Measurements from ENCODE around the gene LSM4. TPM values are rescaled to one million over a fixed set of nuclear protein-coding genes. Genes with fewer than 3 reads are reported as not detected.

Gene LSM4
- total and polyA plus RNA-seq, 2 of the 13 experiments (the other 11 are each of a cell fraction or from before 2014, with no cell fraction given): 65.8 to 166 TPM

- DNase-seq (ENCODE audit: low spot score) (peak; percentile 93), ATAC-seq (peak; percentile 48), FAIRE-seq (peak; percentile 49)
- Histone ChIP-seq H2AFZ (ENCODE audit: low read length) (no peak overlapping the region), H3K36me3 (replicated peaks in 1 of 2; ENCODE audit: control insufficient read depth in 1 of 2, insufficient read depth in 2 of 2, low read length in 2 of 2) (peaks cover 2 to 10% of the 10 kb centered on the region in 2 experiments; a peak in 4 of 5 replicates), H3K79me2 (ENCODE audit: insufficient read depth, low read length) (peaks cover 26% of the 10 kb centered on the region), H3K4me1 (ENCODE audit: insufficient read depth, low read length) (peaks cover 65% of the 10 kb centered on the region), H4K20me1 (ENCODE audit: insufficient read depth, low read length) (peaks cover 34% of the 10 kb centered on the region), H3K9me3 (ENCODE audit: low read length) (no peaks in the 10 kb centered on the region), H3K27me3 (ENCODE audit: control insufficient read depth in 1 of 2, insufficient read depth in 2 of 2, low read length in 2 of 2) (no peaks in the 10 kb centered on the region; a peak in 1 of 5 replicates), H3K4me2 (ENCODE audit: low read depth, low read length) (peak overlapping the region; percentile 91), H3K4me3 (replicated peaks in 1 of 3; ENCODE audit: insufficient read depth in 1 of 3, low read depth in 2 of 3, low read length in 3 of 3) (peak overlapping the region; percentile 74 to 100 (median 84)), H3K9ac (ENCODE audit: insufficient read depth, low read depth, low read length) (peak overlapping the region; percentile 100), H3K27ac (ENCODE audit: extremely low read length, insufficient read depth, low read length) (peak overlapping the region; percentile 94)
- intact Hi-C loops (cut with micrococcal nuclease; ENCODE audit: unreplicated experiment): loop anchor here (1.0 to 10.0 kb wide), 3 partner anchors 44 to 245 kb away; partner anchors contain the start of genes ELL and LSM4
- ChIA-PET POLR2A (interaction anchor here (0.7 to 7.1 kb wide), 23 partner anchors 12 to 140 kb away, joined by 3 to 278 read pairs (median 7); partner anchors contain the start of genes GDF15, LSM4, PDE4C and PGPEP1), CTCF (ENCODE audit: low intra/inter-chr PET ratio, low total read pairs) (interaction anchor here (0.7 to 3.6 kb wide), 5 partner anchors 25 to 131 kb away, joined by 3 to 50 read pairs (median 3); partner anchors contain the start of genes GDF15 and LSM4)
- in situ Hi-C loops (cut with HindIII; ENCODE audit: extremely low pct_ligation_motif_present, low pct_unique_long_range_greater_than_20kb): loop anchor here (5.0 to 10.0 kb wide), 2 partner anchors 43 to 135 kb away; partner anchors contain the start of genes LSM4 and SSBP4
- WGBS (ENCODE audit: low lambda C conversion rate): 1% methylated on average over 44 of the region's 55 CpGs
- BruUV-seq (replicated peaks): TSS peak; percentile 63
- TF ChIP-seq NFATC3 (CRISPR knock-in tag; IDR thresholded peaks at IDR 0.05) (no peak), ZNF567 (CRISPR knock-in tag; IDR thresholded peaks at IDR 0.05; ENCODE audit: borderline replicate concordance) (no peak), ZBTB42 (CRISPR knock-in tag; IDR thresholded peaks at IDR 0.05) (no peak; the same call in 1 of the 2 replicates), USF2 (IDR thresholded peaks at IDR 0.05; ENCODE audit: low read depth, low read length) (no peak), USF2 (CRISPR knock-in tag; IDR thresholded peaks at IDR 0.05; ENCODE audit: borderline replicate concordance) (no peak), ZXDC (CRISPR knock-in tag; IDR thresholded peaks at IDR 0.05) (no peak), MTA3 (CRISPR knock-in tag; IDR thresholded peaks at IDR 0.05) (no peak)
- TF ChIP-seq, protein P1, sequence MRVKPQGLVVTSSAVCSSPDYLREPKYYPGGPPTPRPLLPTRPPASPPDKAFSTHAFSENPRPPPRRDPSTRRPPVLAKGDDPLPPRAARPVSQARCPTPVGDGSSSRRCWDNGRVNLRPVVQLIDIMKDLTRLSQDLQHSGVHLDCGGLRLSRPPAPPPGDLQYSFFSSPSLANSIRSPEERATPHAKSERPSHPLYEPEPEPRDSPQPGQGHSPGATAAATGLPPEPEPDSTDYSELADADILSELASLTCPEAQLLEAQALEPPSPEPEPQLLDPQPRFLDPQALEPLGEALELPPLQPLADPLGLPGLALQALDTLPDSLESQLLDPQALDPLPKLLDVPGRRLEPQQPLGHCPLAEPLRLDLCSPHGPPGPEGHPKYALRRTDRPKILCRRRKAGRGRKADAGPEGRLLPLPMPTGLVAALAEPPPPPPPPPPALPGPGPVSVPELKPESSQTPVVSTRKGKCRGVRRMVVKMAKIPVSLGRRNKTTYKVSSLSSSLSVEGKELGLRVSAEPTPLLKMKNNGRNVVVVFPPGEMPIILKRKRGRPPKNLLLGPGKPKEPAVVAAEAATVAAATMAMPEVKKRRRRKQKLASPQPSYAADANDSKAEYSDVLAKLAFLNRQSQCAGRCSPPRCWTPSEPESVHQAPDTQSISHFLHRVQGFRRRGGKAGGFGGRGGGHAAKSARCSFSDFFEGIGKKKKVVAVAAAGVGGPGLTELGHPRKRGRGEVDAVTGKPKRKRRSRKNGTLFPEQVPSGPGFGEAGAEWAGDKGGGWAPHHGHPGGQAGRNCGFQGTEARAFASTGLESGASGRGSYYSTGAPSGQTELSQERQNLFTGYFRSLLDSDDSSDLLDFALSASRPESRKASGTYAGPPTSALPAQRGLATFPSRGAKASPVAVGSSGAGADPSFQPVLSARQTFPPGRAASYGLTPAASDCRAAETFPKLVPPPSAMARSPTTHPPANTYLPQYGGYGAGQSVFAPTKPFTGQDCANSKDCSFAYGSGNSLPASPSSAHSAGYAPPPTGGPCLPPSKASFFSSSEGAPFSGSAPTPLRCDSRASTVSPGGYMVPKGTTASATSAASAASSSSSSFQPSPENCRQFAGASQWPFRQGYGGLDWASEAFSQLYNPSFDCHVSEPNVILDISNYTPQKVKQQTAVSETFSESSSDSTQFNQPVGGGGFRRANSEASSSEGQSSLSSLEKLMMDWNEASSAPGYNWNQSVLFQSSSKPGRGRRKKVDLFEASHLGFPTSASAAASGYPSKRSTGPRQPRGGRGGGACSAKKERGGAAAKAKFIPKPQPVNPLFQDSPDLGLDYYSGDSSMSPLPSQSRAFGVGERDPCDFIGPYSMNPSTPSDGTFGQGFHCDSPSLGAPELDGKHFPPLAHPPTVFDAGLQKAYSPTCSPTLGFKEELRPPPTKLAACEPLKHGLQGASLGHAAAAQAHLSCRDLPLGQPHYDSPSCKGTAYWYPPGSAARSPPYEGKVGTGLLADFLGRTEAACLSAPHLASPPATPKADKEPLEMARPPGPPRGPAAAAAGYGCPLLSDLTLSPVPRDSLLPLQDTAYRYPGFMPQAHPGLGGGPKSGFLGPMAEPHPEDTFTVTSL (CRISPR knock-in tag; IDR thresholded peaks at IDR 0.05; ENCODE audit: borderline replicate concordance): no peak
- TF ChIP-seq, protein P2, sequence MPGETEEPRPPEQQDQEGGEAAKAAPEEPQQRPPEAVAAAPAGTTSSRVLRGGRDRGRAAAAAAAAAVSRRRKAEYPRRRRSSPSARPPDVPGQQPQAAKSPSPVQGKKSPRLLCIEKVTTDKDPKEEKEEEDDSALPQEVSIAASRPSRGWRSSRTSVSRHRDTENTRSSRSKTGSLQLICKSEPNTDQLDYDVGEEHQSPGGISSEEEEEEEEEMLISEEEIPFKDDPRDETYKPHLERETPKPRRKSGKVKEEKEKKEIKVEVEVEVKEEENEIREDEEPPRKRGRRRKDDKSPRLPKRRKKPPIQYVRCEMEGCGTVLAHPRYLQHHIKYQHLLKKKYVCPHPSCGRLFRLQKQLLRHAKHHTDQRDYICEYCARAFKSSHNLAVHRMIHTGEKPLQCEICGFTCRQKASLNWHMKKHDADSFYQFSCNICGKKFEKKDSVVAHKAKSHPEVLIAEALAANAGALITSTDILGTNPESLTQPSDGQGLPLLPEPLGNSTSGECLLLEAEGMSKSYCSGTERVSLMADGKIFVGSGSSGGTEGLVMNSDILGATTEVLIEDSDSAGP (CRISPR knock-in tag; IDR thresholded peaks at IDR 0.05; ENCODE audit: borderline replicate concordance): peak; percentile 78; the same call in 1 of the 2 replicates
Measured at GRCh38 chr19:18279516-18280246, 43.2 kb downstream of the LSM4 start.
